ENCODE measurements around the gene BRIX1. TPM values are rescaled to one million over a fixed set of nuclear protein-coding genes. Genes with fewer than 3 reads are reported as not detected.

BRIX1 gene
- total RNA-seq, 1 experiment from 2014 or later: 56.5 TPM

DNA sequence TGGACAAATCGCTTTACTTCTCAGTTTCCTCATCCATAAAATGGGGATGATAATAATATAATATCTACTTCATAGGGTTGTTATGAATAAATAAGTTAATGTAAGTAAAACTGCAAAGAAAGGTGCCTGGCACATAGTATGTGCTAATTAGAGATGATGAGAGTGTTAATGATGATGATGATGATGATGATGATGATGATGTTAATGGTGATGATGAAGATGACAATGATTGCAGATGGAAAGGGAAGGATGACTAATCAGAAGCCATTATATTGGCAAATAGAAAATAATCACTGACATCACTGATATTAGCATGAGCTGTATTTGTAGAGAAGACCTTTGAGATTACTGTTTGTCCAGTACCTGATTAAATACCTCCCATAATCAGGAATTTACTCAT, 20.8 kb upstream of the BRIX1 start:
- Mint-ChIP-seq H3K9me3 (ENCODE audit: unreplicated experiment) (no peaks in the 10 kb centered on the region), H3K4me1 (ENCODE audit: low read depth, unreplicated experiment) (no peaks in the 10 kb centered on the region), H3K4me3 (ENCODE audit: unreplicated experiment) (no peak overlapping the region), H3K27ac (ENCODE audit: unreplicated experiment) (no peak overlapping the region), H3K36me3 (ENCODE audit: insufficient read depth, unreplicated experiment) (no peaks in the 10 kb centered on the region), H3K27me3 (ENCODE audit: insufficient read depth, unreplicated experiment) (no peaks in the 10 kb centered on the region)
- BruUV-seq (replicated peaks): no TSS peak
- no peaks in the 10 kb centered on the region for H3K36me3 ChIP-seq (ENCODE audit: control insufficient read depth, insufficient read depth, low read length)
- DNase-seq: no peak
- ChIA-PET POLR2A (no interaction called here), CTCF (no interaction called here)
- no peaks in the 10 kb centered on the region for H3K27me3 ChIP-seq (replicated peaks; ENCODE audit: control insufficient read depth, insufficient read depth, low read length)
- peaks cover 15% of the 10 kb centered on the region; the same call in 1 of the 2 replicates for H3K4me1 ChIP-seq
- TF ChIP-seq, protein P1, sequence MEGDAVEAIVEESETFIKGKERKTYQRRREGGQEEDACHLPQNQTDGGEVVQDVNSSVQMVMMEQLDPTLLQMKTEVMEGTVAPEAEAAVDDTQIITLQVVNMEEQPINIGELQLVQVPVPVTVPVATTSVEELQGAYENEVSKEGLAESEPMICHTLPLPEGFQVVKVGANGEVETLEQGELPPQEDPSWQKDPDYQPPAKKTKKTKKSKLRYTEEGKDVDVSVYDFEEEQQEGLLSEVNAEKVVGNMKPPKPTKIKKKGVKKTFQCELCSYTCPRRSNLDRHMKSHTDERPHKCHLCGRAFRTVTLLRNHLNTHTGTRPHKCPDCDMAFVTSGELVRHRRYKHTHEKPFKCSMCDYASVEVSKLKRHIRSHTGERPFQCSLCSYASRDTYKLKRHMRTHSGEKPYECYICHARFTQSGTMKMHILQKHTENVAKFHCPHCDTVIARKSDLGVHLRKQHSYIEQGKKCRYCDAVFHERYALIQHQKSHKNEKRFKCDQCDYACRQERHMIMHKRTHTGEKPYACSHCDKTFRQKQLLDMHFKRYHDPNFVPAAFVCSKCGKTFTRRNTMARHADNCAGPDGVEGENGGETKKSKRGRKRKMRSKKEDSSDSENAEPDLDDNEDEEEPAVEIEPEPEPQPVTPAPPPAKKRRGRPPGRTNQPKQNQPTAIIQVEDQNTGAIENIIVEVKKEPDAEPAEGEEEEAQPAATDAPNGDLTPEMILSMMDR (IDR thresholded peaks at IDR 0.05; ENCODE audit: insufficient read depth in 1 of 2, low read depth in 1 of 2, low read length in 1 of 2, severe bottlenecking in 1 of 2, unreplicated experiment in 1 of 2): no peak
- no peak overlapping the region for H3K4me3 ChIP-seq (ENCODE audit: low read depth, low read length)
- intact Hi-C loops (cut with micrococcal nuclease; ENCODE audit: unreplicated experiment): loop anchor here (5.0 kb wide), 2 partner anchors 72 to 192 kb away; no protein-coding TSS in a partner anchor
- no peaks in the 10 kb centered on the region for H3K9me3 ChIP-seq

DNA sequence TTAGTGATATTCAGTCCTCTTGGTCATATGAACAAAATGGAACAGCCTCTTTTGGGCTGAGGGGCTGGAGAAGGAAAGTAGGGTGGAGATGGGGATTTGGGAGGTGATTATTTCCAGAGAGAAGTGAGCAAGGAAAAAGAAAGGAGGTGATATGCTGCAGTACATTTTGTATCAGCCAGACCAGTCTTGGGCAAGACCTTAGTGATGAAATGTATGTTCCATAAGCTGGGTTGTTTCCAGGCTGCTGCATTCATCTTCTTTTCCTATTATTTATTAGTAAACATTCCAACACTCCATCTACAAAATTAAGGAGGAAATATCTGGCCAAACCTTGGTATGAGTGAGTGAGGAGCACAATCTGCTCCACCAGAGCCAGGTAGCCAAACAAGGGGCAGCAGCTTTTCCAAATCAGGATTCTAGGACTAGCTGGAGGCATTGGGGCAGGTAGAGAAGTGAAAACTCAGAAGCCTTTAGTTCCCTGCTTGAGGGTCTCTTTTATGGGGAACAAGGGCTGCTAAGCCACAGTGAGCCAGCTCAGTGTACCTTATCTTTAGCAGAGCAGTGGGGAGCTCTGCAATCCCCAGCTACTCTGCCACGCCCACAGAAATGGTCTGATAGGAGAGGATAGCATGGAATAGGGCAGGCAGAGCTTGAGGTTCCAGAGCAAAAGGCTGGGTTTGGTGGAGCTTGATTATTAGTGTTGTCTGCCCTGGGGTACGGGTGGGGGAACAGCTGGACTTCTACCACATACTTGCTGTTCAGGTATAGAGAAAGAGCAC, 19.7 kb upstream of the BRIX1 start:
- intact Hi-C loops (cut with micrococcal nuclease; ENCODE audit: unreplicated experiment): loop anchor here (5.0 kb wide), 2 partner anchors 74 to 194 kb away; no protein-coding TSS in a partner anchor
- H3K4me3 Mint-ChIP-seq (ENCODE audit: unreplicated experiment): no peak overlapping the region
- no peaks in the 10 kb centered on the region for H3K27me3 Mint-ChIP-seq (ENCODE audit: insufficient read depth, unreplicated experiment)
- DNase-seq: no peak
- H3K4me1 Mint-ChIP-seq (ENCODE audit: low read depth, unreplicated experiment): no peaks in the 10 kb centered on the region
- TF ChIP-seq, protein P1 (IDR thresholded peaks at IDR 0.05; ENCODE audit: insufficient read depth in 1 of 2, low read depth in 1 of 2, low read length in 1 of 2, severe bottlenecking in 1 of 2, unreplicated experiment in 1 of 2): no peak
- ChIA-PET POLR2A (interaction anchor here (0.6 kb wide), 1 partner anchor 57 kb away, joined by 3 read pairs; no protein-coding TSS in a partner anchor), CTCF (interaction anchor here (0.6 to 1.3 kb wide), 3 partner anchors 410 to 421 kb away, joined by 3 to 4 read pairs (median 3); no protein-coding TSS in a partner anchor)
- Histone ChIP-seq H3K9me3 (no peaks in the 10 kb centered on the region), H3K27me3 (replicated peaks; ENCODE audit: control insufficient read depth, insufficient read depth, low read length) (no peaks in the 10 kb centered on the region), H3K4me1 (peaks cover 15% of the 10 kb centered on the region; the same call in 1 of the 2 replicates), H3K36me3 (ENCODE audit: control insufficient read depth, insufficient read depth, low read length) (no peaks in the 10 kb centered on the region), H3K4me3 (ENCODE audit: low read depth, low read length) (no peak overlapping the region)
- H3K36me3 Mint-ChIP-seq (ENCODE audit: insufficient read depth, unreplicated experiment): no peaks in the 10 kb centered on the region
- no peaks in the 10 kb centered on the region for H3K9me3 Mint-ChIP-seq (ENCODE audit: unreplicated experiment)
- no peak overlapping the region for H3K27ac Mint-ChIP-seq (ENCODE audit: unreplicated experiment)
- BruUV-seq (replicated peaks): no TSS peak

DNA sequence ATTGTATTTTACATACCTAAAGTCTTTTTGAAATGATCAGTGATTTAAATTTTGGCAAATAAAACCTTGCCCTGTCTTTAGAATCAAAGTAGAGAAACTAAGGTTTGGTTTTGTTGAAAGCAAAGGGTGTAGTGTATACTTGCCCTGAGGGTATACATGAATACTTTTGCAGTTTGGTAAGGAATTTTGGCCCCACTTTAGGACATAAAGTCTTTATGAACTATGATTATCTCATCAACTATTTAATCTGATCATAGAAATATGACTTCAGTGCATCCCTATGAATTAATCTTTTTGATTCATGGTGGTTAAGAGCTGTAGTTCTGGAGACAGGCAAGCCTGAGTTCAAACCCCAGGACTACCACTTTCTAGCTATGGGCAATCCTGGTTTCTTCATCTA, 17.9 kb upstream of the BRIX1 start:
- Histone ChIP-seq H3K4me1 (peaks cover 15% of the 10 kb centered on the region; the same call in 1 of the 2 replicates), H3K4me3 (ENCODE audit: low read depth, low read length) (no peak overlapping the region), H3K9me3 (no peaks in the 10 kb centered on the region), H3K36me3 (ENCODE audit: control insufficient read depth, insufficient read depth, low read length) (no peaks in the 10 kb centered on the region), H3K27me3 (replicated peaks; ENCODE audit: control insufficient read depth, insufficient read depth, low read length) (no peaks in the 10 kb centered on the region)
- Mint-ChIP-seq H3K36me3 (ENCODE audit: insufficient read depth, unreplicated experiment) (peaks cover 4% of the 10 kb centered on the region), H3K27me3 (ENCODE audit: insufficient read depth, unreplicated experiment) (no peaks in the 10 kb centered on the region), H3K4me1 (ENCODE audit: low read depth, unreplicated experiment) (no peaks in the 10 kb centered on the region), H3K9me3 (ENCODE audit: unreplicated experiment) (no peaks in the 10 kb centered on the region), H3K4me3 (ENCODE audit: unreplicated experiment) (no peak overlapping the region), H3K27ac (ENCODE audit: unreplicated experiment) (no peak overlapping the region)
- intact Hi-C loops (cut with micrococcal nuclease; ENCODE audit: unreplicated experiment): loop anchor here (1.0 to 5.0 kb wide), 7 partner anchors 58 to 423 kb away; partner anchors contain the start of genes RAI14 and TTC23L
- POLR2A ChIA-PET: interaction anchor here (1.1 kb wide), 1 partner anchor 413 kb away, joined by 3 read pairs; no protein-coding TSS in a partner anchor
- no peak for DNase-seq
- TF ChIP-seq, protein P1 (IDR thresholded peaks at IDR 0.05; ENCODE audit: insufficient read depth in 1 of 2, low read depth in 1 of 2, low read length in 1 of 2, severe bottlenecking in 1 of 2, unreplicated experiment in 1 of 2): no peak
- CTCF ChIA-PET: interaction anchor here (0.7 to 2.1 kb wide), 5 partner anchors 17 to 423 kb away, joined by 3 to 10 read pairs (median 5); partner anchors contain the start of gene RAI14
- no TSS peak for BruUV-seq (replicated peaks)

All from Caco-2 (cell line).